Activated T-helper 2 cell treated with anti-CD3 and anti-CD28 coated beads, Interferon-gamma antibody, Interleukin-2, Interleukin-4, amounts not matched to agents 10 μg/mL and 5 μg/mL and 100 μg/mL, durations not matched to agents 14 hours and 24 hours and 36 hours (primary cell): ENCODE results near the gene ZNF532. TPM values are rescaled to one million over a fixed set of nuclear protein-coding genes. Genes with fewer than 3 reads are reported as not detected.

Experiments
- DNase-seq: peaks from one replicate; pipeline ENCODE4 v3.0.0; 2021; ENCODE audit warnings: low spot score
- H3K27ac Mint-ChIP-seq: one replicate; pipeline ENCODE4 v1.8.0; 2021; ENCODE audit warnings: mixed read lengths
- H3K27me3 Mint-ChIP-seq: one replicate; pipeline ENCODE4 v1.8.0; 2021; ENCODE audit warnings: low read depth, mixed read lengths
- H3K36me3 Mint-ChIP-seq: one replicate; pipeline ENCODE4 v1.8.0; 2021; ENCODE audit warnings: low read depth, mixed read lengths
- H3K4me1 Mint-ChIP-seq: one replicate; pipeline ENCODE4 v1.8.0; 2021; ENCODE audit warnings: low read depth, mixed read lengths
- H3K4me3 Mint-ChIP-seq: one replicate; pipeline ENCODE4 v1.8.0; 2021; ENCODE audit warnings: low read depth, mild to moderate bottlenecking, moderate library complexity, mixed read lengths
- H3K9me3 Mint-ChIP-seq: one replicate; pipeline ENCODE4 v1.8.0; 2021; ENCODE audit warnings: mixed read lengths
- intact Hi-C: fragments of 100-400 bp; cut with micrococcal nuclease; formaldehyde crosslinking; loops from one replicate; pipeline ENCODE4 v1.15.1; 2023
- total RNA-seq: library from RNA; stranded (reverse); gene quantifications from 2 replicates; pipeline ENCODE4 v1.2.3, GENCODE V29; 2022

ZNF532 gene
- total RNA-seq, 1 donor from 2014 or later: 4.3 TPM

GRCh38 chr18:58967751-58968254, 103.1 kb downstream of the ZNF532 start:
- Mint-ChIP-seq H3K4me1 (peaks cover 2% of the 10 kb centered on the region), H3K27me3 (peaks cover 2% of the 10 kb centered on the region), H3K9me3 (no peaks in the 10 kb centered on the region), H3K27ac (no peak overlapping the region), H3K4me3 (no peak overlapping the region), H3K36me3 (no peaks in the 10 kb centered on the region)
- intact Hi-C loops: no loop called here
- no peak for DNase-seq

GRCh38 chr18:58970943-58971790, 106.5 kb downstream of the ZNF532 start:
- Mint-ChIP-seq H3K27me3 (peaks cover 4% of the 10 kb centered on the region), H3K9me3 (no peaks in the 10 kb centered on the region), H3K4me1 (no peaks in the 10 kb centered on the region), H3K36me3 (no peaks in the 10 kb centered on the region), H3K4me3 (no peak overlapping the region), H3K27ac (no peak overlapping the region)
- DNase-seq: no peak
- intact Hi-C loops: no loop called here

- no peak for DNase-seq
- Mint-ChIP-seq H3K4me3 (no peak overlapping the region), H3K27me3 (peaks cover 5% of the 10 kb centered on the region), H3K4me1 (no peaks in the 10 kb centered on the region), H3K9me3 (no peaks in the 10 kb centered on the region), H3K27ac (no peak overlapping the region), H3K36me3 (no peaks in the 10 kb centered on the region)
- intact Hi-C loops: no loop called here
Observed at GRCh38 chr18:58975296-58975695, 110.6 kb downstream of the ZNF532 start.

- Mint-ChIP-seq H3K27me3 (peaks cover 5% of the 10 kb centered on the region), H3K36me3 (no peaks in the 10 kb centered on the region), H3K27ac (no peak overlapping the region), H3K9me3 (no peaks in the 10 kb centered on the region), H3K4me1 (peaks cover under 1% of the 10 kb centered on the region), H3K4me3 (no peak overlapping the region)
- intact Hi-C loops: no loop called here
- DNase-seq: no peak
Observed at GRCh38 chr18:58975781-58976180, 111.1 kb downstream of the ZNF532 start.

GRCh38 chr18:58977223-58977622, 112.5 kb downstream of the ZNF532 start:
- intact Hi-C loops: no loop called here

GRCh38 chr18:58977801-58978200, 113.1 kb downstream of the ZNF532 start:
- no peak overlapping the region for H3K27ac Mint-ChIP-seq
- H3K36me3 Mint-ChIP-seq: no peaks in the 10 kb centered on the region
- intact Hi-C loops: no loop called here
- peaks cover 3% of the 10 kb centered on the region for H3K4me1 Mint-ChIP-seq
- DNase-seq: no peak
- H3K27me3 Mint-ChIP-seq: peaks cover 3% of the 10 kb centered on the region
- H3K4me3 Mint-ChIP-seq: no peak overlapping the region
- no peaks in the 10 kb centered on the region for H3K9me3 Mint-ChIP-seq

More at GRCh38 chr18:58977223-58977622, 112.5 kb downstream of the ZNF532 start:
- peaks cover 3% of the 10 kb centered on the region for H3K4me1 Mint-ChIP-seq
- H3K4me3 Mint-ChIP-seq: no peak overlapping the region
- H3K9me3 Mint-ChIP-seq: no peaks in the 10 kb centered on the region
- no peak overlapping the region for H3K27ac Mint-ChIP-seq
- DNase-seq: no peak
- H3K27me3 Mint-ChIP-seq: peaks cover 5% of the 10 kb centered on the region
- H3K36me3 Mint-ChIP-seq: no peaks in the 10 kb centered on the region

- Mint-ChIP-seq H3K4me1 (peaks cover 3% of the 10 kb centered on the region), H3K27me3 (peaks cover 3% of the 10 kb centered on the region), H3K4me3 (no peak overlapping the region), H3K36me3 (no peaks in the 10 kb centered on the region), H3K27ac (no peak overlapping the region), H3K9me3 (no peaks in the 10 kb centered on the region)
- intact Hi-C loops: no loop called here
- no peak for DNase-seq
Observed at GRCh38 chr18:58978916-58979315, 114.2 kb downstream of the ZNF532 start.

- no peak for DNase-seq
- H3K27me3 Mint-ChIP-seq: peaks cover 1% of the 10 kb centered on the region
- no peak overlapping the region for H3K4me3 Mint-ChIP-seq
- no peaks in the 10 kb centered on the region for H3K9me3 Mint-ChIP-seq
- no peaks in the 10 kb centered on the region for H3K36me3 Mint-ChIP-seq
- H3K4me1 Mint-ChIP-seq: peaks cover 3% of the 10 kb centered on the region
- no peak overlapping the region for H3K27ac Mint-ChIP-seq
- intact Hi-C loops: no loop called here
Observed at GRCh38 chr18:58979615-58980014, 114.9 kb downstream of the ZNF532 start.

GRCh38 chr18:58980991-58981390, 116.3 kb downstream of the ZNF532 start:
- DNase-seq: no peak
- intact Hi-C loops: no loop called here
- no peaks in the 10 kb centered on the region for H3K9me3 Mint-ChIP-seq
- H3K4me1 Mint-ChIP-seq: peaks cover 3% of the 10 kb centered on the region
- no peaks in the 10 kb centered on the region for H3K36me3 Mint-ChIP-seq
- no peak overlapping the region for H3K4me3 Mint-ChIP-seq
- H3K27me3 Mint-ChIP-seq: peaks cover 1% of the 10 kb centered on the region
- H3K27ac Mint-ChIP-seq: no peak overlapping the region

- Mint-ChIP-seq H3K27ac (no peak overlapping the region), H3K27me3 (no peaks in the 10 kb centered on the region), H3K4me1 (peaks cover 3% of the 10 kb centered on the region), H3K9me3 (no peaks in the 10 kb centered on the region), H3K4me3 (no peak overlapping the region), H3K36me3 (no peaks in the 10 kb centered on the region)
- intact Hi-C loops: no loop called here
- no peak for DNase-seq
Observed at GRCh38 chr18:58983260-58984155, 118.8 kb downstream of the ZNF532 start.

GRCh38 chr18:58988600-58988999, 123.9 kb downstream of the ZNF532 start:
- H3K4me1 Mint-ChIP-seq: peaks cover 8% of the 10 kb centered on the region
- no peak overlapping the region for H3K4me3 Mint-ChIP-seq
- H3K36me3 Mint-ChIP-seq: no peaks in the 10 kb centered on the region
- no peak overlapping the region for H3K27ac Mint-ChIP-seq
- intact Hi-C loops: no loop called here
- DNase-seq: no peak
- no peaks in the 10 kb centered on the region for H3K27me3 Mint-ChIP-seq
- peaks cover 12% of the 10 kb centered on the region for H3K9me3 Mint-ChIP-seq

GRCh38 chr18:58989184-58989759, 124.6 kb downstream of the ZNF532 start:
- Mint-ChIP-seq H3K36me3 (no peaks in the 10 kb centered on the region), H3K4me1 (peaks cover 8% of the 10 kb centered on the region), H3K27me3 (no peaks in the 10 kb centered on the region), H3K9me3 (peaks cover 12% of the 10 kb centered on the region), H3K4me3 (no peak overlapping the region), H3K27ac (no peak overlapping the region)
- intact Hi-C loops: no loop called here
- DNase-seq: no peak
